Measurements from ENCODE around the gene PLPPR4.

The PLPPR4 gene

DNA sequence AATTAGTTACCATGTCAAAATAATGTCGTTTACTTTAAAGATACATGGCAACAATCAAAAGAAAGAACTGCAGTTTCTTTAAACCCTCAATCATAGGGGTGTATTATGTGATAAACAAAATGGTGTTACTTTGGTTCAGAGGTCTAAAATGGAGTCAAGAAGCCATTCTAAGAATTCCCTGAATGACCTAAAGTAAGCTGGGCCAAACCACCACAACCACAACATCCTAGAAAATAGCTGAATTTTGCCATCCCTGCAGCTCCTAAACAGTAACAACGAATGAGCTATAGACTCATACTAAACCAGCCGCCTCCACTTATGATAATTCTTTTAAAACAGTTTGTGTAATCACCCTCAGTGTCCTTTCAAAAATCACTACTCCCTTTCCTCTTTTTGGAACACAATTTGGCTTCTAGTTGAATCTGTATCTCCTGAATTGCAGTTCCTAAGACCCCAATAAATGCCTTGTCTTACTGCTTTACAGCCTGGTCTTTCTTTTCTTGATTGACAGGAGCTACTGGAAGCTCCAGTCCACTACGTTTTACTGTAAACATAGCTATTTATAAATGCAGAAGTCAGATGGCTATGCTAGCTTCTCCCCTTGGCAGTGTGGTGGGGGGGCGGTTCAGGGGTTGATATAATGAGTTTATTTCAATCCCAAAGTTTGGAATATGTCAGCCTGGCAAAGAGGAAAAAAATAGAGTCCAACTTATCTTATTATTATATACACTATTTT, 84.3 kb downstream of the PLPPR4 start:
- DNase-seq (ENCODE audit: low read depth), result no peak

DNA sequence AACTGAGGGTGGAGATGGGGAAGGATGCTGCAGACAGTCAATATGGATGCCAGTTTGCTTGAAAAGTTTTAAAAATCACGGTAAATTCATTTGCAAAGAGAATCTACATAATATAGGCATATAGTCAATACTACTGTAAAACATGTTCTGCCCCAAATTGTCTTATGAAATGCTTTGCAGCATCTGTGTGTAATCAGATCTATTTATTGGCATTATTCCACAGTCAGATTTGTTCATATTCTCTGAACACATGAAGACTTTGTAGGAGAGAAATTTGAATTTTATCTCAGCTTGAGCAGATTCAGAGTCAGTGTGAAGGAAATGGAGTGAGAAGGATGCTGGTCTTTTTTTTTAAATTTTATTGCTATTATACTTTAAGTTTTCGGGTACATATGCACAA, 88.5 kb downstream of the PLPPR4 start:
- no peak for DNase-seq (ENCODE audit: low read depth)

DNA sequence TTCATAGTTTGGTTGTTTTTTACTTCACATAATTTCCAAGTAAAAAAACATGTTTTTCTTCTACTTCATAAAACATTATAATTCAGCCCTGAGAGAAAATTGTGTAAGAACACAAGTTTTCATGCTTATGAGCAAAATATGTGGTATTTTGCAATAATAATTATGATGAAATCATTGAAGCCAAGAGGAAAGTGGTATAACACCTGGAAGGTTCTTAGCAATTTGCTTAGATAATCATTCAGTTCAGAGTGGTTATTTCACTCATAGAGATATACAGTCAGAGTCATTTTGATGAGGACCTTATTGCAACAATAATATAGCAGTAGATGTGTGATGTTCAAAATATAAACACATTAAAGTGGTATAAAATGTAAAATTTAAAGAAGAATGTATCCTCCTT, 94.5 kb downstream of the PLPPR4 start:
- no peak for DNase-seq (ENCODE audit: low read depth)
